Measurements from ENCODE around the gene TSSC4.

Gene TSSC4

GRCh38 chr11:2409611-2410468, 9.3 kb downstream of the TSSC4 start:
- no peak for TF ChIP-seq ZBTB7A (IDR thresholded peaks at IDR 0.05; ENCODE audit: low read depth)
- TF ChIP-seq TEAD4 (IDR thresholded peaks at IDR 0.05) = no peak
- TF ChIP-seq TCF12 (IDR thresholded peaks at IDR 0.05; ENCODE audit: low read depth) = no peak
- no peak for TF ChIP-seq RAD21 (IDR thresholded peaks at IDR 0.05; ENCODE audit: low read depth)
- TF ChIP-seq CREB1 (IDR thresholded peaks at IDR 0.05; ENCODE audit: low read depth) = no peak
- TF ChIP-seq CEBPB (IDR thresholded peaks at IDR 0.05) = no peak
- TF ChIP-seq EP300 (IDR thresholded peaks at IDR 0.05; ENCODE audit: borderline replicate concordance) = no peak
- TF ChIP-seq EGR1 (IDR thresholded peaks at IDR 0.05) = no peak
- TF ChIP-seq FOXM1 (IDR thresholded peaks at IDR 0.05; ENCODE audit: borderline replicate concordance, low read depth) = no peak
- no peak for TF ChIP-seq MAX (IDR thresholded peaks at IDR 0.05)
- no peak for TF ChIP-seq YY1 (IDR thresholded peaks at IDR 0.05; ENCODE audit: low read depth)
- no peak for TF ChIP-seq REST (IDR thresholded peaks at IDR 0.05; ENCODE audit: low read depth)

- TF ChIP-seq EGR1 (IDR thresholded peaks at IDR 0.05) (no peak), USF1 (IDR thresholded peaks at IDR 0.05) (no peak), TAF1 (IDR thresholded peaks at IDR 0.05; ENCODE audit: low read depth) (no peak), FOXM1 (IDR thresholded peaks at IDR 0.05; ENCODE audit: borderline replicate concordance, low read depth) (no peak), CEBPB (IDR thresholded peaks at IDR 0.05) (no peak), ZBTB7A (IDR thresholded peaks at IDR 0.05; ENCODE audit: low read depth) (no peak), TCF12 (IDR thresholded peaks at IDR 0.05; ENCODE audit: low read depth) (no peak), YY1 (IDR thresholded peaks at IDR 0.05; ENCODE audit: low read depth) (no peak), EP300 (IDR thresholded peaks at IDR 0.05; ENCODE audit: borderline replicate concordance) (no peak)
Observed at GRCh38 chr11:2410616-2411015, 10.1 kb downstream of the TSSC4 start.

- TF ChIP-seq MAX (IDR thresholded peaks at IDR 0.05) (no peak), CREB1 (IDR thresholded peaks at IDR 0.05; ENCODE audit: low read depth) (no peak), TEAD4 (IDR thresholded peaks at IDR 0.05) (no peak)
Observed at GRCh38 chr11:2411446-2412305, 11.1 kb downstream of the TSSC4 start.

- TF ChIP-seq CEBPB (IDR thresholded peaks at IDR 0.05) (no peak), RAD21 (IDR thresholded peaks at IDR 0.05; ENCODE audit: low read depth) (no peak), FOXM1 (IDR thresholded peaks at IDR 0.05; ENCODE audit: borderline replicate concordance, low read depth) (no peak), YY1 (IDR thresholded peaks at IDR 0.05; ENCODE audit: low read depth) (no peak), REST (IDR thresholded peaks at IDR 0.05; ENCODE audit: low read depth) (no peak), ZBTB7A (IDR thresholded peaks at IDR 0.05; ENCODE audit: low read depth) (no peak), CREB1 (IDR thresholded peaks at IDR 0.05; ENCODE audit: low read depth) (no peak), USF1 (IDR thresholded peaks at IDR 0.05) (no peak), EGR1 (IDR thresholded peaks at IDR 0.05) (no peak), TEAD4 (IDR thresholded peaks at IDR 0.05) (no peak), TAF1 (IDR thresholded peaks at IDR 0.05; ENCODE audit: low read depth) (no peak), EP300 (IDR thresholded peaks at IDR 0.05; ENCODE audit: borderline replicate concordance) (no peak), TCF12 (IDR thresholded peaks at IDR 0.05; ENCODE audit: low read depth) (no peak), MAX (IDR thresholded peaks at IDR 0.05) (no peak), NFIC (IDR thresholded peaks at IDR 0.05) (no peak)
Observed at GRCh38 chr11:2412323-2412722, 11.8 kb downstream of the TSSC4 start.
